WI38 (cell line): Measurements from ENCODE around the gene IL11.

Experiments
- H3K4me3 ChIP-seq: 2 replicates; pipeline ENCODE4 v1.5.1; 2011; ENCODE audit warnings: low read depth, mild to moderate bottlenecking, control low read depth, low read length
- CTCF ChIP-seq: IDR thresholded peaks from 2 replicates; pipeline ENCODE4 v1.5.1; 2012; ENCODE audit warnings: low read depth, mild to moderate bottlenecking, control low read depth, low read length

Gene IL11

GRCh38 chr19:55389386-55390317 lies 19.4 kb upstream of the IL11 start:
- no peak overlapping the region for H3K4me3 ChIP-seq
- TF ChIP-seq CTCF, result no peak

DNA sequence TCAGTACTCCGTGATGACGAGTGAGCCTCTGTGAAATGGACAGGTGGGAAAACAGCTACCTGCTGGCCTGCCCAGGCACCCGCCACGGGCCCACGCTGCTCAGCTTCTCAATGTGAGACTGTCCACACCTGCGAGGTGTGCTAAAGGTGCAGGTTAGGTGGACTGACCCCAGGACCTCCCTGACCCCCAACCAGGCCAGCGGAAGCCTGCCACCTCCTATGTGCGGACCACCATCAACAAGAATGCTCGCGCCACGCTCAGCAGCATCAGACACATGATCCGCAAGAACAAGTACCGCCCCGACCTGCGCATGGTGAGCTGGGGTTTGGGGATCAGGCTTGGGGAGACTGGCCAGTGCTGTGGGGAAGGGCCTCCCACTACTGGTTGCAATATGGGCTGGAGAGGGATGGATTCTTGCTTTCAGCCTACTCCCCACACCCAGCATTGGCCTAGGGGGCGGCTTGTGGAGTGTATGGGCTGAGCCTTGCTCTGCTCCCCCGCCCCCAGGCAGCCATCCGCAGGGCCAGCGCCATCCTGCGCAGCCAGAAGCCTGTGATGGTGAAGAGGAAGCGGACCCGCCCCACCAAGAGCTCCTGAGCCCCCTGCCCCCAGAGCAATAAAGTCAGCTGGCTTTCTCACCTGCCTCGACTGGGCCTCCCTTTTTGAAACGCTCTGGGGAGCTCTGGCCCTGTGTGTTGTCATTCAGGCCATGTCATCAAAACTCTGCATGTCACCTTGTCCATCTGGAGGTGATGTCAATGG lies 17.7 kb upstream of the IL11 start:
- H3K4me3 ChIP-seq, result peak overlapping the region; percentile 97
- no peak for TF ChIP-seq CTCF

DNA sequence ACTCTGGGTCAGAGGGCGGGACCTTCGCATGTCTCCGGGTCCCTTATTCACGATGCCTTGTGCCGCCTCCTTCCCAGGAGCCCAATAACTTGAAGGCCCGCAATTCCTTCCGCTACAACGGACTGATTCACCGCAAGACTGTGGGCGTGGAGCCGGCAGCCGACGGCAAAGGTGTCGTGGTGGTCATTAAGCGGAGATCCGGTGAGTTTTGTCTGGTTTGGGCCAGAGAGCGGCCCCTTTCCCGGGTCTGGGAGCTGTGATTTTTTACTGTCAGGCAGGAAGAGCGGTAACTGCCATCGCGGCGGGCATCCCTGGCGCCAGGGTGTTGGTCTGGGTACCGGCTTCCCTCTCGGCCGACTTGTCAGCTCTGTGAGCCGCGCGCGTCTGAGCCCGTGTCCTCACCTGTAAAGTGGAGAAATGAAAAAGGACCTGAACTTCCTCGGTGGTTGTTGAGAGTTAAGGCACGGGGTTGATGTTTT lies 16.3 kb upstream of the IL11 start:
- no peak for TF ChIP-seq CTCF
- H3K4me3 ChIP-seq, result peak overlapping the region; percentile 97

DNA sequence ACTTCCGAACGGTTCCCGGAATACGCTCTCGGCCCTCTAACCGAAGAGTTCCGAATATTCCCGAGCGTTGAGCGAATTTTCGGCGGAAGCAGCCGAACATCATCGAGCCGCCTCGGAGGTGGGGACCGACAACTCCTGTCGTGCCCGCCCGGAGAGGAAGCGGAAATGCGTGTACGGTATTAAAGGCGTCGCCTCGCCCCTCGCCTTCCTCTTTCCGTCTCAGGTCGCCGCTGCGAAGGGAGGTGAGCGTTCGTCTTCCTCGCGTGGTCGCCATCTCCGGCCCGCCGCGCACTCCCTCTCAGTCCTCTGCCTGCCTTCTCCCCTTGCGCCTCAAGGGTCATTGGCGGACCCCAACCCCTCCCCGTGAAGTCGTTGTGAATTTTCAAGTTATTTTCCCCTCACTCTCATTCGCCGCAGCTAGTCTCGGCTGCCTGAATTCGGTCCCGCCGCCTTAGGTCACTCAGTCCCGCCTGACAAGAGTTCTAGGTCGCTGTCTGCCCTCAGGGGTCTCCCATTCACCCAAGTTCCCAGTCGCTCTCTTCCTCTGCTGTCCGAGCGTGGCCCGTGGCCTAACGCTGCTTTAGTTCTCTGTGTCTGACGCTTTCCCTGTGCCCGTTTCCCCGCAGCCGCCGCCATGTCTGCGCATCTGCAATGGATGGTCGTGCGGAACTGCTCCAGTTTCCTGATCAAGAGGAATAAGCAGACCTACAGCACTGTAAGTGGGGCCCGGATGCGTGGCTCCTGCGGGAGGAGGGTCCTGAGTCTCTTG lies 15.6 kb upstream of the IL11 start, which contains the start of gene RPL28:
Gene RPL28, plus strand, starts transcription at position 209 of the 769 bp plus-strand sequence. Its CDS starts 426 bp downstream, at position 635.
- no peak for TF ChIP-seq CTCF
- peak within 1 kb of the TSS; percentile 97 for H3K4me3 ChIP-seq

GRCh38 chr19:55384920-55385723 lies 14.9 kb upstream of the IL11 start:
- peak overlapping the region; percentile 97 for H3K4me3 ChIP-seq
- no peak for TF ChIP-seq CTCF

DNA sequence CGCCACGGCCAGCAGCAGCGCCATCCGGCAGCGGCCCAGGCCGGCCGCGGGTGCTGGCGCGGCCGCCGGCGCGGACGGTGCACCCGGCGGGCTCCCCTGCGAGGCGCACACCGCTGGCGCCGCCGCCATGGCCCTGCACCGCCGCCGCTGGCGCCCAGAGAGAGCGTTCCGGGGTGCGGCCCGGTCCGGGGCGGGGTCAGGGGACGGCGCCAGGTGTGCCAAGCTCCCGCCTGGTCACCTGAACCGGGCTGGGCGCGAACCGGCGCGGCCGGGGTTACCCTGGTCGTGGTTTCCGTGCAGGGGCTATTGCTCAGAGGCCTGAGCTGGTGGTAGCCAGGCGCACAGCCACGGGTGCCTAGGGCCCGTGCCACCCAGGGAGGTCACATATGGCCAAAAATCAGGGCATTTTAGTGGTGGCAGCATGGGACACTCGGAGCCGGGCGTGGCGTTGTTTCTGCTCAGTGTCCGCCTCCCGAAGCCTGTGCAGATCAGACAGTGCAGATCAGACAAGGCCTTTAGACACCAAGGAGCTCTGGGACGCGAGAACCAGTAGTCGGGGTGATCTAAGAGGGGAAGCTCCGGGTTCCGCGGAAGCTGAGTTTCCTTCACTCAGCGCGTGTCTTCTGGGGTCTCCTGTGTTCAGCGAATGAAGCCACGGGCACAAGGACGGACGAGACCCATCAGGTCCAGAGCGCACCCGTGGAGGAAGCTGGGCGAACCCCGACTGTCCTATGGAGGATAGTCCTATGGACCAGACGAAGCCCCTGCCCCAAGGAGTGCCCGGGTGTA lies 14.1 kb upstream of the IL11 start, which contains the start of gene TMEM238:
Gene TMEM238, minus strand, starts transcription at position 162 of the 789 bp plus-strand sequence. Its CDS starts 33 bp downstream, at position 129.
- peak within 1 kb of the TSS; percentile 97 for H3K4me3 ChIP-seq
- TF ChIP-seq CTCF, result no peak
